GM12878 (cell line): ENCODE data around the gene RPL37A. TPM values are rescaled to one million over a fixed set of nuclear protein-coding genes. Genes with fewer than 3 reads are reported as not detected.

ENCODE experiments used
- ATAC-seq: fragments of 200-7000 bp; cut with Tn5 transposase; 3 replicates; pipeline ENCODE4 v1.9.1; 2020; ENCODE audit warnings: mild to moderate bottlenecking, moderate library complexity
- BruUV-seq: library from RNA; stranded (reverse); fragments of 400-500 nt; replicated peaks from 2 replicates; lab custom pipeline; 2021; lab: Mats Ljungman, UMichigan
- CTCF ChIA-PET: fragments of 300-600 bp; sonication (Branson Sonifier 250); formaldehyde crosslinking; extraction: SDS; loops from one replicate; lab custom pipeline; 2021; ENCODE audit warnings: inconsistent platforms; lab: Yijun Ruan, JAX
- POLR2A ChIA-PET: fragments of 350-600 bp; formaldehyde crosslinking; extraction: SDS; loops from one replicate; lab custom pipeline; 2021; ENCODE audit warnings: inconsistent platforms; lab: Charles Lee
- RAD21 ChIA-PET: fragments of 300-600 bp; sonication (Branson Sonifier 250); formaldehyde crosslinking; loops from one replicate; lab custom pipeline; 2023; ENCODE audit warnings: antibody characterized with exemption; ENCODE audit not compliant: unreplicated experiment; lab: Charles Lee
- SMC1A ChIA-PET: fragments of 300-600 bp; sonication (Branson Sonifier 250); formaldehyde crosslinking; loops from one replicate; lab custom pipeline; 2023; ENCODE audit not compliant: unreplicated experiment, uncharacterized antibody; lab: Charles Lee
- DNase-seq: peaks from one replicate; pipeline ENCODE4 v3.0.0-alpha.2; 2011; ENCODE audit warnings: low read depth, low spot score
- FAIRE-seq: peaks from 3 replicates; lab custom pipeline; 2011; peaks lifted over from hg19 to GRCh38; lab: Jason Lieb, UNC
- H2AFZ ChIP-seq: 2 replicates; pipeline ENCODE4 v1.6.0; 2011; ENCODE audit warnings: low read depth, low read length, control low read depth; ENCODE audit not compliant: control insufficient read depth
- H3K27ac ChIP-seq: 2 replicates; pipeline ENCODE4 v1.5.1; 2011; ENCODE audit warnings: control low read depth; ENCODE audit not compliant: control insufficient read depth, insufficient read depth
- H3K27me3 ChIP-seq, 2 experiments: replicated peaks in 1 of 2; 2 replicates each; pipeline versions ENCODE4 v1.6.0 to v1.6.1; 2011; ENCODE audit warnings: low read length in 1 of 2; ENCODE audit not compliant: control insufficient read depth in 2 of 2, insufficient read depth in 2 of 2
- H3K36me3 ChIP-seq, 2 experiments: 2 replicates each; pipeline ENCODE4 v1.5.1; 2011; ENCODE audit warnings: low read length in 1 of 2; ENCODE audit not compliant: control insufficient read depth in 2 of 2, insufficient read depth in 2 of 2
- H3K4me1 ChIP-seq: 2 replicates; pipeline ENCODE4 v1.6.1; 2011; ENCODE audit warnings: mild to moderate bottlenecking, low read length, moderate library complexity, mixed read lengths; ENCODE audit not compliant: control insufficient read depth, insufficient read depth
- H3K4me2 ChIP-seq: 2 replicates; pipeline ENCODE4 v1.6.0; 2011; ENCODE audit warnings: control low read depth; ENCODE audit not compliant: control insufficient read depth, insufficient read depth
- H3K4me3 ChIP-seq: fragments of 200-600 bp; sonication (generic); 2 replicates; pipeline ENCODE4 v1.5.1; 2016
- H3K79me2 ChIP-seq: 2 replicates; pipeline ENCODE4 v1.6.0; 2011; ENCODE audit warnings: low read length; ENCODE audit not compliant: control insufficient read depth, insufficient read depth
- H3K9ac ChIP-seq: 2 replicates; pipeline ENCODE4 v1.8.0; 2011; ENCODE audit warnings: low read length, control low read depth, mixed read lengths; ENCODE audit not compliant: control insufficient read depth, insufficient read depth
- H3K9me3 ChIP-seq: replicated peaks from 3 replicates; pipeline ENCODE4 v1.5.1; 2011; ENCODE audit warnings: mild to moderate bottlenecking, low read length; ENCODE audit not compliant: control insufficient read depth, insufficient read depth
- H4K20me1 ChIP-seq: 2 replicates; pipeline ENCODE4 v1.6.0; 2011; ENCODE audit not compliant: control insufficient read depth, insufficient read depth
- E2F4 ChIP-seq: IDR thresholded peaks from 2 replicates; pipeline ENCODE4 v1.6.1; 2012; ENCODE audit warnings: low read depth, low read length, improper control_type of control experiment
- EGR1 ChIP-seq, 2 experiments: IDR thresholded peaks; 1 replicate in 1 of 2; 2 replicates in 1 of 2; pipeline ENCODE4 v1.6.1; 2011 to 2012; ENCODE audit warnings: low read depth in 2 of 2, low read length in 2 of 2, borderline replicate concordance in 1 of 2, mild to moderate bottlenecking in 1 of 2, moderate library complexity in 1 of 2
- EP300 ChIP-seq, 2 experiments: fragments of 150-350 bp in 1 of 2; IDR thresholded peaks; 2 replicates each; pipeline ENCODE4 v1.6.1; 2011 to 2012; ENCODE audit warnings: low read depth in 2 of 2, low read length in 2 of 2, borderline replicate concordance in 1 of 2, improper control_type of control experiment in 1 of 2, inconsistent platforms in 1 of 2; ENCODE audit not compliant: control insufficient read depth in 1 of 2
- EZH2 ChIP-seq: IDR thresholded peaks from 2 replicates; pipeline ENCODE4 v1.6.1; 2012; ENCODE audit warnings: low read depth, mild to moderate bottlenecking, control low read depth, inconsistent platforms, low read length, borderline replicate concordance; ENCODE audit not compliant: control insufficient read depth
- HDAC6 ChIP-seq: fragments of 200-600 bp; sonication (generic); IDR thresholded peaks from one replicate; pipeline ENCODE4 v1.8.0; 2017; ENCODE audit warnings: antibody characterized with exemption; ENCODE audit not compliant: unreplicated experiment
- HDGF ChIP-seq: fragments of 450-650 bp; IDR thresholded peaks from 2 replicates; pipeline ENCODE4 v1.6.1; 2016; ENCODE audit warnings: antibody characterized with exemption
- IKZF1 ChIP-seq: fragments of 450-650 bp; conservative IDR thresholded peaks from 2 replicates; pipeline ENCODE4 v1.6.1; 2017; ENCODE audit warnings: antibody characterized with exemption, mild to moderate bottlenecking
- KDM1A ChIP-seq: fragments of 200-600 bp; sonication (generic); IDR thresholded peaks from 2 replicates; pipeline ENCODE4 v1.6.1; 2016; ENCODE audit warnings: borderline replicate concordance
- SRF ChIP-seq, 2 experiments: IDR thresholded peaks; 2 replicates each; pipeline ENCODE4 v1.6.1; 2011; ENCODE audit warnings: low read depth in 2 of 2, low read length in 2 of 2, mild to moderate bottlenecking in 1 of 2, moderate library complexity in 1 of 2
- TCF3 ChIP-seq: IDR thresholded peaks from 2 replicates; pipeline ENCODE4 v1.6.1; 2012; ENCODE audit warnings: low read depth, mild to moderate bottlenecking, low read length, borderline replicate concordance; ENCODE audit not compliant: insufficient read depth
- ZNF217 ChIP-seq: fragments of 450-650 bp; IDR thresholded peaks from 2 replicates; pipeline ENCODE4 v1.6.1; 2017; ENCODE audit warnings: antibody characterized with exemption, mild to moderate bottlenecking
- ZNF24 ChIP-seq: fragments of 450-650 bp; IDR thresholded peaks from 2 replicates; pipeline ENCODE4 v1.6.1; 2017; ENCODE audit warnings: antibody characterized with exemption, mild to moderate bottlenecking
- ZNF622 ChIP-seq: fragments of 450-650 bp; IDR thresholded peaks from 2 replicates; pipeline ENCODE4 v1.6.1; 2017; ENCODE audit warnings: mild to moderate bottlenecking, inconsistent platforms
- WGBS: methylation state at CpG from one replicate; pipeline ENCODE4 v1.1.6; 2016; ENCODE audit warnings: low lambda C conversion rate; ENCODE audit not compliant: insufficient replicate concordance, insufficient coverage; ENCODE audit errors: missing lambda C conversion rate; 5-methylcytosine and 5-hydroxymethylcytosine counted together
- in situ Hi-C: fragments of 300-500 bp; cut with MboI; formaldehyde crosslinking; loops from 9 replicates; pipeline ENCODE4 v1.14.3; 2018; ENCODE audit warnings: mixed read lengths
- intact Hi-C: fragments of 100-400 bp; cut with micrococcal nuclease; formaldehyde crosslinking; loops from one replicate; pipeline ENCODE4 v1.14.2; 2022; ENCODE audit not compliant: unreplicated experiment
- polyA plus RNA-seq, 11 experiments: library from polyadenylated mRNA; depleted of rRNA in 4 of 11; unstranded in 6 of 11; stranded (reverse) in 5 of 11; fragments of >200 nt; fragmentation: Nextera tagmentation in 4 of 11; fragmentation: Illumina TruSeq in 1 of 11; extraction: Ambion mirVana in 4 of 11; extraction: Trizol in 1 of 11; gene quantifications; 1 replicate in 1 of 11; 2 replicates in 10 of 11; pipeline versions ENCODE4 v1.2.1 to v1.2.3, GENCODE V29; 2011 to 2016; ENCODE audit warnings: inconsistent platforms in 2 of 11, missing spikeins in 2 of 11, low read depth in 1 of 11
- total RNA-seq, 4 experiments: library from RNA; depleted of rRNA in 3 of 4; stranded (reverse); fragments of >200 nt in 3 of 4; fragmentation: Illumina TruSeq in 1 of 4; extraction: Trizol in 1 of 4; gene quantifications; 2 replicates each; pipeline versions ENCODE4 v1.2.1 to v1.2.3, GENCODE V29; 2013 to 2021

The RPL37A gene
- total and polyA plus RNA-seq, 10 of the 15 experiments (the other 5 are each of a cell fraction or from before 2014, with no cell fraction given), result 2,847 to 6,854 (median 5,110) TPM

- ChIA-PET CTCF (interaction anchor here (0.7 kb wide), 1 partner anchor 1730 kb away, joined by 3 read pairs; no protein-coding TSS in a partner anchor), POLR2A (no interaction called here), SMC1A (interaction anchor here (1.0 kb wide), 1 partner anchor 8 kb away, joined by 3 read pairs; no protein-coding TSS in a partner anchor), RAD21 (no interaction called here)
- Histone ChIP-seq H3K9ac (no peak overlapping the region), H3K27ac (no peak overlapping the region), H3K4me2 (no peak overlapping the region), H3K4me1 (no peaks in the 10 kb centered on the region), H3K4me3 (no peak overlapping the region), H3K27me3 (no peaks in the 10 kb centered on the region; a peak in 1 of 4 replicates), H3K79me2 (no peaks in the 10 kb centered on the region), H3K9me3 (no peaks in the 10 kb centered on the region), H2AFZ (no peak overlapping the region), H3K36me3 (no peaks in the 10 kb centered on the region), H4K20me1 (no peaks in the 10 kb centered on the region)
- ATAC-seq (no peak), DNase-seq (no peak), FAIRE-seq (no peak)
- intact Hi-C loops (no loop called here), in situ Hi-C loops (no loop called here)
- no TSS peak for BruUV-seq
- WGBS, result 8% methylated on average over 3 of the region's 3 CpGs
- no peak for TF ChIP-seq HDGF
- no peak for TF ChIP-seq EGR1 (IDR thresholded peaks at IDR 0.05; ENCODE audit: borderline replicate concordance in 1 of 2, low read depth in 2 of 2, low read length in 2 of 2)
- TF ChIP-seq ZNF622, result no peak
- no peak for TF ChIP-seq EP300 (IDR thresholded peaks at IDR 0.05; ENCODE audit: borderline replicate concordance in 1 of 2, control insufficient read depth in 1 of 2, low read depth in 2 of 2, low read length in 2 of 2)
- TF ChIP-seq TCF3, result no peak
Measured at GRCh38 chr2:216546241-216546640, 47.6 kb downstream of the RPL37A start.

GRCh38 chr2:216546641-216547403 is 48.2 kb downstream of the RPL37A start:
- RAD21 ChIA-PET, result no interaction called here
- BruUV-seq, result no TSS peak
- no peak overlapping the region for H3K27ac ChIP-seq
- no peaks in the 10 kb centered on the region for H4K20me1 ChIP-seq
- no peaks in the 10 kb centered on the region for H3K79me2 ChIP-seq
- CTCF ChIA-PET, result interaction anchor here (0.7 to 1.9 kb wide), 2 partner anchors 28 to 1730 kb away, joined by 3 to 4 read pairs; no protein-coding TSS in a partner anchor
- H3K4me3 ChIP-seq, result no peak overlapping the region
- in situ Hi-C loops (no loop called here), intact Hi-C loops (no loop called here)
- POLR2A ChIA-PET, result no interaction called here
- FAIRE-seq (no peak), ATAC-seq (no peak), DNase-seq (no peak)
- H3K36me3 ChIP-seq, result no peaks in the 10 kb centered on the region
- no peak overlapping the region for H2AFZ ChIP-seq
- no peak overlapping the region for H3K9ac ChIP-seq
- no peaks in the 10 kb centered on the region; a peak in 1 of 4 replicates for H3K27me3 ChIP-seq
- H3K4me2 ChIP-seq, result no peak overlapping the region
- 20% methylated on average over 7 of the region's 7 CpGs for WGBS
- H3K9me3 ChIP-seq, result no peaks in the 10 kb centered on the region
- SMC1A ChIA-PET, result interaction anchor here (0.7 kb wide), 1 partner anchor 26 kb away, joined by 3 read pairs; no protein-coding TSS in a partner anchor
- no peaks in the 10 kb centered on the region for H3K4me1 ChIP-seq
- TF ChIP-seq ZNF24 (no peak), SRF (IDR thresholded peaks at IDR 0.05; ENCODE audit: low read depth in 2 of 2, low read length in 2 of 2) (no peak), ZNF217 (no peak), KDM1A (no peak), EZH2 (no peak), HDGF (no peak), HDAC6 (no peak), E2F4 (no peak), IKZF1 (no peak)
